HG03558 (cell line): ENCODE results near the gene GSDME.

Experiments
- ATAC-seq: cut with Tn5 transposase; IDR thresholded peaks from one replicate; pipeline ENCODE4 v1.9.1; 2021; ENCODE audit warnings: moderate number of reproducible peaks; ENCODE audit not compliant: unreplicated experiment; ENCODE audit errors: extremely low read depth

Gene GSDME

GRCh38 chr7:24777806-24778205 lies 20.5 kb upstream of the GSDME start:
- ATAC-seq: no peak

- ATAC-seq: no peak
Observed at GRCh38 chr7:24773646-24774045, 16.4 kb upstream of the GSDME start.

- no peak for ATAC-seq
Observed at GRCh38 chr7:24769851-24770250, 12.6 kb upstream of the GSDME start.

- no peak for ATAC-seq
Observed at GRCh38 chr7:24769014-24769830, 12.0 kb upstream of the GSDME start.

GRCh38 chr7:24767878-24768569 lies 10.8 kb upstream of the GSDME start:
- no peak for ATAC-seq

- ATAC-seq: no peak
Observed at GRCh38 chr7:24764972-24765744, 7.9 kb upstream of the GSDME start.

- no peak for ATAC-seq
Observed at GRCh38 chr7:24764011-24764410, 6.7 kb upstream of the GSDME start.

- ATAC-seq: no peak
Observed at GRCh38 chr7:24763303-24763901, 6.1 kb upstream of the GSDME start.

GRCh38 chr7:24762771-24763170 lies 5.5 kb upstream of the GSDME start:
- no peak for ATAC-seq

- no peak for ATAC-seq
Observed at GRCh38 chr7:24760968-24761367, 3.7 kb upstream of the GSDME start.

- no peak for ATAC-seq
Observed at GRCh38 chr7:24756545-24757352, 515 bp downstream of the GSDME start.

- ATAC-seq: peak; percentile 65
Observed at GRCh38 chr7:24755541-24756407, 1.5 kb downstream of the GSDME start.

- ATAC-seq: no peak
Observed at GRCh38 chr7:24754906-24755506, 2.3 kb downstream of the GSDME start.

- ATAC-seq: no peak
Observed at GRCh38 chr7:24752073-24752800, 5.0 kb downstream of the GSDME start.

GRCh38 chr7:24751484-24751883 lies 5.8 kb downstream of the GSDME start:
- no peak for ATAC-seq

GRCh38 chr7:24750441-24751055 lies 6.7 kb downstream of the GSDME start:
- ATAC-seq: no peak

- no peak for ATAC-seq
Observed at GRCh38 chr7:24748521-24748920, 8.7 kb downstream of the GSDME start.
